SK-N-MC (cell line): ENCODE data around the gene AUTS2.

ENCODE experiments used
- EZH2 ChIP-seq: fragments of 200-600 bp; sonication (generic); IDR thresholded peaks from one replicate; pipeline ENCODE4 v1.6.1; 2017; ENCODE audit warnings: antibody characterized with exemption
- POLR2AphosphoS5 ChIP-seq: IDR thresholded peaks from 2 replicates; pipeline ENCODE4 v1.6.1; 2012; ENCODE audit warnings: mild to moderate bottlenecking, low read depth, low read length, borderline replicate concordance

- TF ChIP-seq EZH2, result no peak
- no peak for TF ChIP-seq POLR2AphosphoS5
These were observed 1137.0 kb downstream of the AUTS2 start for GRCh38 chr7:70735313-70735712.
